MM.1S (cell line): Measurements from ENCODE around the gene LURAP1L.

Source experiments
- DNase-seq: peaks from one replicate; pipeline ENCODE4 v3.0.0-alpha.2; 2015
- H2AFZ ChIP-seq: fragments of 300-600 bp; sonication (generic); 2 replicates; pipeline ENCODE4 v1.6.0; 2016; ENCODE audit warnings: antibody characterized with exemption, low read length
- H3F3A ChIP-seq: fragments of 300-600 bp; sonication (generic); 2 replicates; pipeline ENCODE4 v1.6.1; 2016; ENCODE audit warnings: mild to moderate bottlenecking, antibody characterized with exemption, low read length, moderate library complexity, mixed read lengths; ENCODE audit not compliant: insufficient read depth
- H3K27ac ChIP-seq: fragments of 300-600 bp; sonication (generic); 2 replicates; pipeline ENCODE4 v1.5.1; 2016; ENCODE audit warnings: mild to moderate bottlenecking, low read length
- H3K27me3 ChIP-seq: fragments of 300-600 bp; sonication (generic); replicated peaks from 2 replicates; pipeline ENCODE4 v1.6.0; 2016; ENCODE audit warnings: low read length; ENCODE audit not compliant: insufficient read depth
- H3K36me3 ChIP-seq: fragments of 300-600 bp; sonication (generic); replicated peaks from 2 replicates; pipeline ENCODE4 v1.6.1; 2016; ENCODE audit warnings: mild to moderate bottlenecking, low read length, mixed read lengths; ENCODE audit not compliant: insufficient read depth
- H3K4me1 ChIP-seq: fragments of 300-600 bp; sonication (generic); 2 replicates; pipeline ENCODE4 v1.6.1; 2016; ENCODE audit warnings: low read length, mixed read lengths
- H3K4me2 ChIP-seq: fragments of 300-600 bp; sonication (generic); 2 replicates; pipeline ENCODE4 v1.6.0; 2016; ENCODE audit warnings: low read depth, low read length
- H3K4me3 ChIP-seq: fragments of 300-600 bp; sonication (generic); 2 replicates; pipeline ENCODE4 v1.5.1; 2016; ENCODE audit warnings: low read length, mixed read lengths
- H3K79me2 ChIP-seq: fragments of 300-600 bp; sonication (generic); 2 replicates; pipeline ENCODE4 v1.6.1; 2016; ENCODE audit warnings: mixed run types, low read length, mixed read lengths
- H3K9ac ChIP-seq: fragments of 300-600 bp; sonication (generic); 2 replicates; pipeline ENCODE4 v1.6.1; 2016; ENCODE audit warnings: low read length, mixed read lengths
- H3K9me2 ChIP-seq: fragments of 300-600 bp; sonication (generic); replicated peaks from 2 replicates; pipeline ENCODE4 v1.6.1; 2016; ENCODE audit warnings: mild to moderate bottlenecking, low read length, mixed read lengths; ENCODE audit not compliant: insufficient read depth
- H3K9me3 ChIP-seq: fragments of 300-600 bp; sonication (generic); replicated peaks from 2 replicates; pipeline ENCODE4 v1.6.1; 2016; ENCODE audit warnings: mild to moderate bottlenecking, low read length, mixed read lengths; ENCODE audit not compliant: insufficient read depth
- H4K20me1 ChIP-seq: fragments of 300-600 bp; sonication (generic); 2 replicates; pipeline ENCODE4 v1.6.1; 2016; ENCODE audit warnings: mild to moderate bottlenecking, low read length, moderate library complexity, mixed read lengths; ENCODE audit not compliant: insufficient read depth
- EZH2 ChIP-seq: fragments of 300-600 bp; sonication (generic); optimal IDR thresholded peaks from 2 replicates; pipeline ENCODE3; 2017; ENCODE audit warnings: low read depth, mild to moderate bottlenecking, antibody characterized with exemption, low read length, mixed read lengths
- EZH2phosphoT487 ChIP-seq: fragments of 300-600 bp; sonication (generic); IDR thresholded peaks from 2 replicates; pipeline ENCODE4 v1.6.1; 2018; ENCODE audit warnings: antibody characterized with exemption, low read length
- TF ChIP-seq, protein P1 (sequence below): fragments of 300-600 bp; sonication (generic); IDR thresholded peaks from 2 replicates; pipeline ENCODE4 v1.5.1; 2016; ENCODE audit warnings: antibody characterized with exemption, low read length, mixed read lengths

The LURAP1L gene

GRCh38 chr9:12854221-12854620 lies 79.4 kb downstream of the LURAP1L start:
- Histone ChIP-seq H3F3A (no peaks in the 10 kb centered on the region), H3K79me2 (no peaks in the 10 kb centered on the region), H3K9ac (no peak overlapping the region), H3K4me3 (no peak overlapping the region), H3K27me3 (no peaks in the 10 kb centered on the region), H3K27ac (no peak overlapping the region), H3K4me1 (no peaks in the 10 kb centered on the region), H3K9me3 (no peaks in the 10 kb centered on the region), H3K4me2 (no peak overlapping the region), H4K20me1 (no peaks in the 10 kb centered on the region), H2AFZ (no peak overlapping the region), H3K36me3 (no peaks in the 10 kb centered on the region), H3K9me2 (no peaks in the 10 kb centered on the region)
- TF ChIP-seq EZH2phosphoT487 (no peak), EZH2 (no peak)
- TF ChIP-seq, protein P1, sequence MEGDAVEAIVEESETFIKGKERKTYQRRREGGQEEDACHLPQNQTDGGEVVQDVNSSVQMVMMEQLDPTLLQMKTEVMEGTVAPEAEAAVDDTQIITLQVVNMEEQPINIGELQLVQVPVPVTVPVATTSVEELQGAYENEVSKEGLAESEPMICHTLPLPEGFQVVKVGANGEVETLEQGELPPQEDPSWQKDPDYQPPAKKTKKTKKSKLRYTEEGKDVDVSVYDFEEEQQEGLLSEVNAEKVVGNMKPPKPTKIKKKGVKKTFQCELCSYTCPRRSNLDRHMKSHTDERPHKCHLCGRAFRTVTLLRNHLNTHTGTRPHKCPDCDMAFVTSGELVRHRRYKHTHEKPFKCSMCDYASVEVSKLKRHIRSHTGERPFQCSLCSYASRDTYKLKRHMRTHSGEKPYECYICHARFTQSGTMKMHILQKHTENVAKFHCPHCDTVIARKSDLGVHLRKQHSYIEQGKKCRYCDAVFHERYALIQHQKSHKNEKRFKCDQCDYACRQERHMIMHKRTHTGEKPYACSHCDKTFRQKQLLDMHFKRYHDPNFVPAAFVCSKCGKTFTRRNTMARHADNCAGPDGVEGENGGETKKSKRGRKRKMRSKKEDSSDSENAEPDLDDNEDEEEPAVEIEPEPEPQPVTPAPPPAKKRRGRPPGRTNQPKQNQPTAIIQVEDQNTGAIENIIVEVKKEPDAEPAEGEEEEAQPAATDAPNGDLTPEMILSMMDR: no peak
- DNase-seq: no peak

GRCh38 chr9:12855066-12855465 lies 80.2 kb downstream of the LURAP1L start:
- Histone ChIP-seq H3K79me2 (no peaks in the 10 kb centered on the region), H3F3A (no peaks in the 10 kb centered on the region), H3K4me1 (no peaks in the 10 kb centered on the region), H3K9ac (no peak overlapping the region), H3K27ac (no peak overlapping the region), H3K9me2 (no peaks in the 10 kb centered on the region), H3K27me3 (no peaks in the 10 kb centered on the region), H3K36me3 (no peaks in the 10 kb centered on the region), H3K4me3 (no peak overlapping the region), H2AFZ (no peak overlapping the region), H3K9me3 (no peaks in the 10 kb centered on the region), H3K4me2 (no peak overlapping the region), H4K20me1 (no peaks in the 10 kb centered on the region)
- no peak for TF ChIP-seq EZH2phosphoT487
- no peak for TF ChIP-seq EZH2
- TF ChIP-seq, protein P1: no peak
- DNase-seq: no peak

GRCh38 chr9:12856603-12857002 lies 81.8 kb downstream of the LURAP1L start:
- no peaks in the 10 kb centered on the region for H4K20me1 ChIP-seq
- H3K4me2 ChIP-seq: no peak overlapping the region
- no peaks in the 10 kb centered on the region for H3K9me2 ChIP-seq
- H3K4me1 ChIP-seq: no peaks in the 10 kb centered on the region
- no peaks in the 10 kb centered on the region for H3F3A ChIP-seq
- DNase-seq: no peak
- no peak overlapping the region for H3K9ac ChIP-seq
- no peak for TF ChIP-seq EZH2
- TF ChIP-seq EZH2phosphoT487: no peak
- TF ChIP-seq, protein P1: no peak
- H2AFZ ChIP-seq: no peak overlapping the region
- no peak overlapping the region for H3K27ac ChIP-seq
- no peaks in the 10 kb centered on the region for H3K36me3 ChIP-seq
- H3K9me3 ChIP-seq: no peaks in the 10 kb centered on the region
- H3K27me3 ChIP-seq: no peaks in the 10 kb centered on the region
- no peaks in the 10 kb centered on the region for H3K79me2 ChIP-seq
- H3K4me3 ChIP-seq: no peak overlapping the region
